Panc1 (cell line): ENCODE data around the gene SHLD1. TPM values are rescaled to one million over a fixed set of nuclear protein-coding genes. Genes with fewer than 3 reads are reported as not detected.

Source experiments
- ATAC-seq: fragments of 200-7000 bp; cut with Tn5 transposase; 2 replicates; pipeline ENCODE4 v1.9.1; 2020; ENCODE audit warnings: mild to moderate bottlenecking, moderate library complexity
- BruUV-seq: library from RNA; stranded (reverse); fragments of 400-500 nt; replicated peaks from 2 replicates; lab custom pipeline; 2021; lab: Mats Ljungman, UMichigan
- CTCF ChIA-PET: fragments of 300-600 bp; sonication (Branson Sonifier 250); formaldehyde crosslinking; loops from one replicate; lab custom pipeline; 2022; ENCODE audit warnings: antibody characterized with exemption; lab: Charles Lee
- POLR2A ChIA-PET: fragments of 300-600 bp; sonication (Branson Sonifier 250); formaldehyde crosslinking; loops from one replicate; lab custom pipeline; 2022; ENCODE audit warnings: antibody characterized with exemption; lab: Charles Lee
- DNase-seq: peaks from one replicate; pipeline ENCODE4 v3.0.0-alpha.2; 2010; ENCODE audit warnings: low read depth, low spot score
- H3K27ac ChIP-seq: 2 replicates; pipeline ENCODE4 v1.5.1; 2011; ENCODE audit warnings: mild to moderate bottlenecking, low read length, inconsistent platforms
- H3K27me3 ChIP-seq: fragments of 200-500 bp; sonication (Bioruptor generic); 2 replicates; pipeline ENCODE4 v1.6.0; 2014; ENCODE audit warnings: low read length, inconsistent platforms; ENCODE audit not compliant: control insufficient read depth, insufficient read depth
- H3K36me3 ChIP-seq: fragments of 200-500 bp; sonication (Bioruptor generic); 2 replicates; pipeline ENCODE4 v1.5.1; 2014; ENCODE audit warnings: inconsistent platforms, mild to moderate bottlenecking, low read length, moderate library complexity; ENCODE audit not compliant: control insufficient read depth, insufficient read depth
- H3K4me1 ChIP-seq: 2 replicates; pipeline ENCODE4 v1.5.1; 2011; ENCODE audit warnings: inconsistent platforms, mild to moderate bottlenecking, low read length, moderate library complexity; ENCODE audit not compliant: control insufficient read depth, insufficient read depth
- H3K4me3 ChIP-seq, 2 experiments: 2 replicates each; pipeline ENCODE4 v1.5.1; 2011 to 2012; ENCODE audit warnings: low read depth in 2 of 2, low read length in 2 of 2, mild to moderate bottlenecking in 2 of 2, inconsistent platforms in 1 of 2, moderate library complexity in 1 of 2
- H3K9me3 ChIP-seq: fragments of 200-500 bp; sonication (Bioruptor generic); 2 replicates; pipeline ENCODE4 v1.5.1; 2014; ENCODE audit warnings: low read depth, mild to moderate bottlenecking, inconsistent platforms, low read length, moderate library complexity; ENCODE audit not compliant: control insufficient read depth, insufficient read depth
- CTCF ChIP-seq: fragments of 450-650 bp; IDR thresholded peaks from 2 replicates; pipeline ENCODE4 v1.5.1; 2017; ENCODE audit warnings: mild to moderate bottlenecking
- POLR2AphosphoS5 ChIP-seq: IDR thresholded peaks from 2 replicates; pipeline ENCODE4 v1.6.1; 2012; ENCODE audit warnings: mild to moderate bottlenecking, low read depth, low read length, moderate library complexity
- REST ChIP-seq, 2 experiments: IDR thresholded peaks; 2 replicates each; pipeline ENCODE4 v1.6.1; 2011 to 2012; ENCODE audit warnings: low read depth in 2 of 2, control low read depth in 1 of 2, low read length in 1 of 2, mild to moderate bottlenecking in 1 of 2, moderate library complexity in 1 of 2; ENCODE audit not compliant: insufficient read depth in 1 of 2
- SIN3A ChIP-seq: IDR thresholded peaks from 2 replicates; pipeline ENCODE4 v1.6.1; 2012; ENCODE audit warnings: low read depth, mild to moderate bottlenecking, low read length, moderate library complexity, borderline replicate concordance; ENCODE audit not compliant: insufficient read depth
- TCF7L2 ChIP-seq: IDR thresholded peaks from 2 replicates; pipeline ENCODE4 v1.6.1; 2011; ENCODE audit warnings: mild to moderate bottlenecking, low read depth, low read length, inconsistent platforms
- in situ Hi-C: cut with HindIII; loops from 2 replicates; pipeline ENCODE4 v1.10.0; 2016; ENCODE audit warnings: low sequenced_read_pairs, low pct_unique_long_range_greater_than_20kb
- intact Hi-C: fragments of 100-400 bp; cut with micrococcal nuclease; formaldehyde crosslinking; loops from one replicate; pipeline ENCODE4 v1.10.0; 2022; ENCODE audit not compliant: unreplicated experiment
- total RNA-seq: library from RNA; stranded (reverse); gene quantifications from one replicate; pipeline ENCODE4 v1.2.1, GENCODE V29; 2021; ENCODE audit not compliant: unreplicated experiment

The SHLD1 gene
- total RNA-seq, 1 experiment from 2014 or later: 4.3 TPM

- in situ Hi-C loops: no loop called here
- no peaks in the 10 kb centered on the region for H3K27me3 ChIP-seq
- no peaks in the 10 kb centered on the region for H3K36me3 ChIP-seq
- BruUV-seq: no TSS peak
- H3K4me3 ChIP-seq: no peak overlapping the region
- intact Hi-C loops: no loop called here
- H3K4me1 ChIP-seq: peaks cover 3% of the 10 kb centered on the region; the same call in 1 of the 2 replicates
- ChIA-PET POLR2A (no interaction called here), CTCF (no interaction called here)
- DNase-seq (no peak), ATAC-seq (no peak)
- H3K9me3 ChIP-seq: no peaks in the 10 kb centered on the region
- no peak overlapping the region for H3K27ac ChIP-seq
- no peak for TF ChIP-seq POLR2AphosphoS5
- no peak for TF ChIP-seq SIN3A
- no peak for TF ChIP-seq CTCF
- TF ChIP-seq REST (IDR thresholded peaks at IDR 0.05; ENCODE audit: insufficient read depth in 1 of 2, low read depth in 2 of 2, low read length in 1 of 2): no peak
- no peak for TF ChIP-seq TCF7L2
Observed at GRCh38 chr20:5806457-5807263, 56.5 kb downstream of the SHLD1 start.

GRCh38 chr20:5807431-5807830 lies 57.2 kb downstream of the SHLD1 start:
- H3K27me3 ChIP-seq: no peaks in the 10 kb centered on the region
- H3K9me3 ChIP-seq: no peaks in the 10 kb centered on the region
- no peaks in the 10 kb centered on the region for H3K36me3 ChIP-seq
- in situ Hi-C loops (no loop called here), intact Hi-C loops (no loop called here)
- H3K4me1 ChIP-seq: peaks cover 3% of the 10 kb centered on the region; the same call in 1 of the 2 replicates
- no peak overlapping the region for H3K27ac ChIP-seq
- ChIA-PET POLR2A (no interaction called here), CTCF (no interaction called here)
- no peak overlapping the region for H3K4me3 ChIP-seq
- ATAC-seq: no peak
- no peak for DNase-seq
- no TSS peak for BruUV-seq
- TF ChIP-seq REST (IDR thresholded peaks at IDR 0.05; ENCODE audit: insufficient read depth in 1 of 2, low read depth in 2 of 2, low read length in 1 of 2) (no peak), CTCF (no peak), SIN3A (no peak), POLR2AphosphoS5 (no peak), TCF7L2 (no peak)
